ENCODE measurements around the gene STX16. TPM values are rescaled to one million over a fixed set of nuclear protein-coding genes. Genes with fewer than 3 reads are reported as not detected.

STX16 gene
- total RNA-seq, 2 donors from 2014 or later: 91.6 to 114 TPM

DNA sequence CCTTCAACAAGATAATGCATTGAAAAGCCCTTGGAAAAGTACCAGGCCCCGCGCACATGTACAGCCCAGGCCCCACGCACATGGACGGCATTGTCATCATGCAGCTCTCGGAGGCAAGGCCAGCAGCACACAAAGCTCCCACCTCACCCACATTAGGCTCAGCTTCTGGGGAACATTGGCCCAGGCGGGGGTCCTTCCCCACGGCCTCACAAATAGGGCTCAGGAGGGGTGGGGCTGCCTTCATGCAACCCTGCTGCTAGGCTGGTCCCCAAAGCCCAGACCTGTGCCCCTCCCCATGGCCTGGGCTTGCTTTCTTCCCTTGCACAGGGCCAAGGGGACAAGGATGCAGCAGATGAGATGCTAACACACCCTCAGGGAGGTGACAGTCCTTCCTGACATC is 68.2 kb downstream of the STX16 start:
- Mint-ChIP-seq H3K4me1 (no peaks in the 10 kb centered on the region), H3K9me3 (peaks cover under 1% of the 10 kb centered on the region), H3K4me3 (no peak overlapping the region), H3K27me3 (ENCODE audit: insufficient read depth) (peaks cover 7% of the 10 kb centered on the region), H3K36me3 (ENCODE audit: low read depth) (no peaks in the 10 kb centered on the region), H3K27ac (no peak overlapping the region)
- DNase-seq: no peak
- H3K4me1 ChIP-seq (ENCODE audit: control insufficient read depth, insufficient read depth, low read length): no peaks in the 10 kb centered on the region
- WGBS, 2 experiments (ENCODE audit: insufficient coverage in 1 of 2, insufficient read length in 1 of 2): 90 to 94% methylated on average over 3 to 7 of the region's 7 CpGs
- H3K9me3 ChIP-seq (ENCODE audit: control insufficient read depth, low read length): no peaks in the 10 kb centered on the region
- no peak overlapping the region for H3K9ac ChIP-seq (ENCODE audit: extremely low read depth, low read length, poor library complexity, severe bottlenecking)
- H3K4me3 ChIP-seq (ENCODE audit: low read length): no peak overlapping the region
- TF ChIP-seq, protein P1, sequence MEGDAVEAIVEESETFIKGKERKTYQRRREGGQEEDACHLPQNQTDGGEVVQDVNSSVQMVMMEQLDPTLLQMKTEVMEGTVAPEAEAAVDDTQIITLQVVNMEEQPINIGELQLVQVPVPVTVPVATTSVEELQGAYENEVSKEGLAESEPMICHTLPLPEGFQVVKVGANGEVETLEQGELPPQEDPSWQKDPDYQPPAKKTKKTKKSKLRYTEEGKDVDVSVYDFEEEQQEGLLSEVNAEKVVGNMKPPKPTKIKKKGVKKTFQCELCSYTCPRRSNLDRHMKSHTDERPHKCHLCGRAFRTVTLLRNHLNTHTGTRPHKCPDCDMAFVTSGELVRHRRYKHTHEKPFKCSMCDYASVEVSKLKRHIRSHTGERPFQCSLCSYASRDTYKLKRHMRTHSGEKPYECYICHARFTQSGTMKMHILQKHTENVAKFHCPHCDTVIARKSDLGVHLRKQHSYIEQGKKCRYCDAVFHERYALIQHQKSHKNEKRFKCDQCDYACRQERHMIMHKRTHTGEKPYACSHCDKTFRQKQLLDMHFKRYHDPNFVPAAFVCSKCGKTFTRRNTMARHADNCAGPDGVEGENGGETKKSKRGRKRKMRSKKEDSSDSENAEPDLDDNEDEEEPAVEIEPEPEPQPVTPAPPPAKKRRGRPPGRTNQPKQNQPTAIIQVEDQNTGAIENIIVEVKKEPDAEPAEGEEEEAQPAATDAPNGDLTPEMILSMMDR (conservative IDR thresholded peaks at IDR 0.05): no peak
- no peak overlapping the region for H3K27ac ChIP-seq (ENCODE audit: low read depth, low read length)
- no peaks in the 10 kb centered on the region for H3K27me3 ChIP-seq (ENCODE audit: control insufficient read depth, insufficient read depth, low read length, poor library complexity, severe bottlenecking)
- H3K36me3 ChIP-seq (ENCODE audit: control insufficient read depth, insufficient read depth, low read length): no peaks in the 10 kb centered on the region

DNA sequence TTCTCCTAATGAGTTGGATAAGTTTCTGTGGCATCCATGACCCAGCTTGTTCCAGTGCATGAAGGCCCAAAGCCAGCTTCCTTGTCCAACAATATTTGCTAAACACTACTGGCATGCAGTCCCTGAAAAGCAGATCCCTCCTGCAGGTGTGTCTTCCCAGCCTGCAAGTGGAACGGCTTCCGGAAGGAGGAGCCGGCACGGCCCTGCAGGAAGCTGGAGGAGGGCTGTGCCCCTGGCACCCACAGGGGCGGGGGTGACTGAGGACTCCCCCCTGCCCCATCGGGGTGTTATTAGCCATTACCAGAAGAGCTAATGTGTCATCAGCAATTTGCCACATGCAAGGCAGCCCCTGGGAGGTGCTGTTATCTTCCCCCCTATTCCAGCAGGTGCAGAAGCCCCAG is 68.9 kb downstream of the STX16 start:
- Mint-ChIP-seq H3K4me3 (no peak overlapping the region), H3K4me1 (no peaks in the 10 kb centered on the region), H3K27me3 (ENCODE audit: insufficient read depth) (peaks cover 7% of the 10 kb centered on the region), H3K27ac (no peak overlapping the region), H3K36me3 (ENCODE audit: low read depth) (no peaks in the 10 kb centered on the region), H3K9me3 (peaks cover 5% of the 10 kb centered on the region)
- no peak overlapping the region for H3K4me3 ChIP-seq (ENCODE audit: low read length)
- no peak for DNase-seq
- no peak overlapping the region for H3K27ac ChIP-seq (ENCODE audit: low read depth, low read length)
- no peaks in the 10 kb centered on the region for H3K9me3 ChIP-seq (ENCODE audit: control insufficient read depth, low read length)
- TF ChIP-seq, protein P1 (conservative IDR thresholded peaks at IDR 0.05): no peak
- no peak overlapping the region for H3K9ac ChIP-seq (ENCODE audit: extremely low read depth, low read length, poor library complexity, severe bottlenecking)
- no peaks in the 10 kb centered on the region for H3K27me3 ChIP-seq (ENCODE audit: control insufficient read depth, insufficient read depth, low read length, poor library complexity, severe bottlenecking)
- H3K36me3 ChIP-seq (ENCODE audit: control insufficient read depth, insufficient read depth, low read length): no peaks in the 10 kb centered on the region
- WGBS, 2 experiments (ENCODE audit: insufficient coverage in 1 of 2, insufficient read length in 1 of 2): 82 to 96% methylated on average over 6 of the region's 6 CpGs
- H3K4me1 ChIP-seq (ENCODE audit: control insufficient read depth, insufficient read depth, low read length): no peaks in the 10 kb centered on the region

DNA sequence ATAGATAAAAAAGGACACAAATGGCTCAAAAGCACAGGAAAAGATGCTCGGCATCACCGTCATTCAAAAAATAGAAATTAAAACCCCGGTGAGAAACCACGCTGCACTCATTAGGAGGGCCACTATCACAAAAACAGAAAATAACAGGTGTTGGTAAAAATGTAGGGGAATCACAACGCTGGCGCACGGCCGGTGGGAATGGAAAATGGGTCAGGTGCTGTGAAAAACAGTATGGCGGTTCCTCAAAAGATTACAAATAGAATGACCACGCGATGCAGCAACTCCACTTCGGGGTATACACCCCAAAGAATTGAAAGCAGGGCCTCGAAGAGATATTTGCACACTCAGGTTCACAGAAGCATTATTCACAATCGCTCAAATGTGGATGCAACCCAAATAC is 69.8 kb downstream of the STX16 start:
- H3K36me3 ChIP-seq (ENCODE audit: control insufficient read depth, insufficient read depth, low read length): no peaks in the 10 kb centered on the region
- 94 to 95% methylated on average over 13 to 14 of the region's 14 CpGs for WGBS, 2 experiments (ENCODE audit: insufficient coverage in 1 of 2, insufficient read length in 1 of 2)
- H3K9me3 ChIP-seq (ENCODE audit: control insufficient read depth, low read length): no peaks in the 10 kb centered on the region
- no peak overlapping the region for H3K4me3 ChIP-seq (ENCODE audit: low read length)
- DNase-seq: no peak
- H3K27me3 Mint-ChIP-seq (ENCODE audit: insufficient read depth): peaks cover 7% of the 10 kb centered on the region
- no peak overlapping the region for H3K27ac Mint-ChIP-seq
- peaks cover 6% of the 10 kb centered on the region for H3K9me3 Mint-ChIP-seq
- TF ChIP-seq, protein P1 (conservative IDR thresholded peaks at IDR 0.05): no peak
- no peak overlapping the region for H3K4me3 Mint-ChIP-seq
- H3K9ac ChIP-seq (ENCODE audit: extremely low read depth, low read length, poor library complexity, severe bottlenecking): no peak overlapping the region
- H3K4me1 Mint-ChIP-seq: no peaks in the 10 kb centered on the region
- no peak overlapping the region for H3K27ac ChIP-seq (ENCODE audit: low read depth, low read length)
- H3K36me3 Mint-ChIP-seq (ENCODE audit: low read depth): no peaks in the 10 kb centered on the region
- no peaks in the 10 kb centered on the region for H3K4me1 ChIP-seq (ENCODE audit: control insufficient read depth, insufficient read depth, low read length)
- H3K27me3 ChIP-seq (ENCODE audit: control insufficient read depth, insufficient read depth, low read length, poor library complexity, severe bottlenecking): no peaks in the 10 kb centered on the region
